Measurements from ENCODE around the gene VAMP4. TPM values are rescaled to one million over a fixed set of nuclear protein-coding genes. Genes with fewer than 3 reads are reported as not detected.

Gene VAMP4
- total RNA-seq, 1 experiment from 2014 or later = 6.3 TPM

DNA sequence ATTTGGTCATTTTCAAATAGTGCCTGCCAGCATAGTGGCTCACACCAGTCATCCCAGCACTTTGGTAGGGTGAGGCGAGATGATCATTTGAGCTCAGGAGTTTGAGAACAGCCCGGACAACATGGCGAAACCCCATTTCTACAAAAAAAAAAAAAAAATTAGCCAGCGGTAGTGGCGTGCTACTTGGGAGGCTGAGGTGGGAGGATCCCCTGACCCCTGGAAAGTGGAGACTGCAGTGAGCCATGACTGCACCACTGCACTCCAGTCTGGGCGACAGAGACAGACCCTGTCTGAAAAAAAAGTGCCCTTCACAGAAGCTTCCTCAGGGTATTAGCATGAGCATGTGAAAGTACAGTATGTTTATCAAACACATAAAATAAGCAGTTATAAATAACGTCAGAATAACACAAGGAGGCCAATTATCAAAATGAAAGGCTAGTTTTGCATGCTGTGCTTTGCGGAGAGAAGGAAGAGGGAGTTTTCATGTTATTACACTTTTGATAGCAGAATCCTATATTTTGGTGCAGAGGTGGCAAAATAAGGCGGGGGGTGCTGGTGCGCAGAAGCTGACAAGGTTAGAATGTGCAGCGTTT is 38.8 kb upstream of the VAMP4 start:
- BruUV-seq (replicated peaks) = TSS peak; percentile 99

More for the DNA sequence above, 38.8 kb upstream of the VAMP4 start:
- Histone ChIP-seq H3K9me3 (ENCODE audit: control insufficient read depth in 1 of 2, insufficient read depth in 1 of 2, low read depth in 1 of 2, low read length in 2 of 2) (no peaks in the 10 kb centered on the region), H3K27me3 (ENCODE audit: insufficient read depth, low read length) (no peaks in the 10 kb centered on the region), H3K4me1 (ENCODE audit: control insufficient read depth in 1 of 2, insufficient read depth in 2 of 2, low read length in 2 of 2) (peaks cover 5 to 18% of the 10 kb centered on the region in 2 experiments; a peak in 2 of 4 replicates), H3K4me2 (ENCODE audit: low read length) (peak overlapping the region; percentile 71), H3K27ac (ENCODE audit: low read depth, low read length) (peak overlapping the region; percentile 73), H2AFZ (ENCODE audit: low read depth, low read length, poor library complexity, severe bottlenecking) (peak overlapping the region; percentile 13), H4K20me1 (ENCODE audit: insufficient read depth) (no peaks in the 10 kb centered on the region), H3K4me3 (replicated peaks in 1 of 2; ENCODE audit: low read depth in 1 of 2, low read length in 2 of 2) (peak overlapping the region; percentile 48 to 98), H3K79me2 (ENCODE audit: insufficient read depth, low read length) (peaks cover 42% of the 10 kb centered on the region), H3K36me3 (ENCODE audit: control insufficient read depth in 1 of 2, insufficient read depth in 2 of 2, low read length in 2 of 2) (peaks cover 5 to 10% of the 10 kb centered on the region in 2 experiments; a peak in 2 of 4 replicates), H3K9me2 (ENCODE audit: insufficient read depth) (no peaks in the 10 kb centered on the region), H3K9ac (ENCODE audit: low read length) (peak overlapping the region; percentile 96)
- no peak for DNase-seq (ENCODE audit: low read depth, low spot score)
- TF ChIP-seq POLR2AphosphoS5 (IDR thresholded peaks at IDR 0.05; ENCODE audit: low read depth, low read length) = no peak
- TF ChIP-seq EGR1 (IDR thresholded peaks at IDR 0.05; ENCODE audit: low read depth) = no peak
- no peak for TF ChIP-seq TCF7L2 (IDR thresholded peaks at IDR 0.05; ENCODE audit: borderline replicate concordance, extremely low read depth, insufficient read depth, insufficient read length)
- TF ChIP-seq POLR2A (IDR thresholded peaks at IDR 0.05; ENCODE audit: borderline replicate concordance, extremely low read depth, insufficient read depth, insufficient read length) = no peak
- TF ChIP-seq ELF1 (IDR thresholded peaks at IDR 0.05; ENCODE audit: borderline replicate concordance, low read depth) = no peak
- no peak for TF ChIP-seq ZFX (IDR thresholded peaks at IDR 0.05)
- TF ChIP-seq, protein P1, sequence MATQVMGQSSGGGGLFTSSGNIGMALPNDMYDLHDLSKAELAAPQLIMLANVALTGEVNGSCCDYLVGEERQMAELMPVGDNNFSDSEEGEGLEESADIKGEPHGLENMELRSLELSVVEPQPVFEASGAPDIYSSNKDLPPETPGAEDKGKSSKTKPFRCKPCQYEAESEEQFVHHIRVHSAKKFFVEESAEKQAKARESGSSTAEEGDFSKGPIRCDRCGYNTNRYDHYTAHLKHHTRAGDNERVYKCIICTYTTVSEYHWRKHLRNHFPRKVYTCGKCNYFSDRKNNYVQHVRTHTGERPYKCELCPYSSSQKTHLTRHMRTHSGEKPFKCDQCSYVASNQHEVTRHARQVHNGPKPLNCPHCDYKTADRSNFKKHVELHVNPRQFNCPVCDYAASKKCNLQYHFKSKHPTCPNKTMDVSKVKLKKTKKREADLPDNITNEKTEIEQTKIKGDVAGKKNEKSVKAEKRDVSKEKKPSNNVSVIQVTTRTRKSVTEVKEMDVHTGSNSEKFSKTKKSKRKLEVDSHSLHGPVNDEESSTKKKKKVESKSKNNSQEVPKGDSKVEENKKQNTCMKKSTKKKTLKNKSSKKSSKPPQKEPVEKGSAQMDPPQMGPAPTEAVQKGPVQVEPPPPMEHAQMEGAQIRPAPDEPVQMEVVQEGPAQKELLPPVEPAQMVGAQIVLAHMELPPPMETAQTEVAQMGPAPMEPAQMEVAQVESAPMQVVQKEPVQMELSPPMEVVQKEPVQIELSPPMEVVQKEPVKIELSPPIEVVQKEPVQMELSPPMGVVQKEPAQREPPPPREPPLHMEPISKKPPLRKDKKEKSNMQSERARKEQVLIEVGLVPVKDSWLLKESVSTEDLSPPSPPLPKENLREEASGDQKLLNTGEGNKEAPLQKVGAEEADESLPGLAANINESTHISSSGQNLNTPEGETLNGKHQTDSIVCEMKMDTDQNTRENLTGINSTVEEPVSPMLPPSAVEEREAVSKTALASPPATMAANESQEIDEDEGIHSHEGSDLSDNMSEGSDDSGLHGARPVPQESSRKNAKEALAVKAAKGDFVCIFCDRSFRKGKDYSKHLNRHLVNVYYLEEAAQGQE (IDR thresholded peaks at IDR 0.05; ENCODE audit: low read depth) = no peak
- no peak for TF ChIP-seq SRF (IDR thresholded peaks at IDR 0.05; ENCODE audit: low read depth)
- TF ChIP-seq, protein P2, sequence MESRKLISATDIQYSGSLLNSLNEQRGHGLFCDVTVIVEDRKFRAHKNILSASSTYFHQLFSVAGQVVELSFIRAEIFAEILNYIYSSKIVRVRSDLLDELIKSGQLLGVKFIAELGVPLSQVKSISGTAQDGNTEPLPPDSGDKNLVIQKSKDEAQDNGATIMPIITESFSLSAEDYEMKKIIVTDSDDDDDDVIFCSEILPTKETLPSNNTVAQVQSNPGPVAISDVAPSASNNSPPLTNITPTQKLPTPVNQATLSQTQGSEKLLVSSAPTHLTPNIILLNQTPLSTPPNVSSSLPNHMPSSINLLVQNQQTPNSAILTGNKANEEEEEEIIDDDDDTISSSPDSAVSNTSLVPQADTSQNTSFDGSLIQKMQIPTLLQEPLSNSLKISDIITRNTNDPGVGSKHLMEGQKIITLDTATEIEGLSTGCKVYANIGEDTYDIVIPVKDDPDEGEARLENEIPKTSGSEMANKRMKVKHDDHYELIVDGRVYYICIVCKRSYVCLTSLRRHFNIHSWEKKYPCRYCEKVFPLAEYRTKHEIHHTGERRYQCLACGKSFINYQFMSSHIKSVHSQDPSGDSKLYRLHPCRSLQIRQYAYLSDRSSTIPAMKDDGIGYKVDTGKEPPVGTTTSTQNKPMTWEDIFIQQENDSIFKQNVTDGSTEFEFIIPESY (IDR thresholded peaks at IDR 0.05; ENCODE audit: extremely low read depth, insufficient replicate concordance, low read length) = no peak
- CTCF ChIA-PET = interaction anchor here (1.0 kb wide), 1 partner anchor 136 kb away, joined by 4 read pairs; no protein-coding TSS in a partner anchor
- no peak for ATAC-seq
- intact Hi-C loops (cut with micrococcal nuclease) = loop anchor here (5.0 kb wide), 2 partner anchors 38 to 133 kb away; partner anchors contain the start of gene VAMP4
- POLR2A ChIA-PET = interaction anchor here (1.0 kb wide), 1 partner anchor 20 kb away, joined by 6 read pairs; no protein-coding TSS in a partner anchor
- RAD21 ChIA-PET (ENCODE audit: low non-redundant PET in 1 of 2, low total read pairs in 2 of 2, uncharacterized antibody in 2 of 2, unreplicated experiment in 2 of 2) = interaction anchor here in 1 of 2 experiments (0.7 to 0.9 kb wide), 2 partner anchors 137 to 752 kb away, joined by 3 to 4 read pairs; partner anchors contain the start of gene SUCO

All from HCT116 (cell line).